ENCODE measurements around the gene EHD2. TPM values are rescaled to one million over a fixed set of nuclear protein-coding genes. Genes with fewer than 3 reads are reported as not detected.
"Not testable (repeated sequence)": the region's sequence is repeated elsewhere in the genome, so short reads cannot be mapped to it uniquely, and the experiment has no call there.

Gene EHD2
- total and polyA plus RNA-seq, 2 donors (not counting 1 experiment from before 2014, with no cell fraction given) = 97.0 to 192 TPM

DNA sequence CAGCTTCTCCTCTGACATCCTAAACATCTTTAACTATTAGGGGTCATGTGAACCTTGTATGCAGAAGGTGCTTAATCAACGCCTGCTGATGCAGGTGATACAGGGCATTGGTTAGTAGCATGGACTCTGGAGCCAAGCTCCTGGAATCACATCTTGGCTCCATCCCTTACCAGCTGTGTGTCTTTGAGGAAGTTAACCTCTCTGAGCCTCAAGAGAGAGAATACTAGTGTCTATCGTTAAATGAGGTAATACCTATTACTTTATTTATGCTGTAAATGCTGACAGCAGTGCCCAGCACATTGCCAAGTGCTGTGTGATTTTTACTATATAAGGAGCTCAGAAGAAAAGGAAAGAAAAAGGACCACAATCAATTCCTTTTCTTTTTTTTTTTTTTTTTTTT lies 54.1 kb downstream of the EHD2 start:
- Histone ChIP-seq H3K27me3 (ENCODE audit: control insufficient read depth, insufficient read depth, low read length) (no peaks in the 10 kb centered on the region), H3K36me3 (ENCODE audit: control insufficient read depth, insufficient read depth, low read length) (no peaks in the 10 kb centered on the region), H2AFZ (ENCODE audit: low read length) (no peak overlapping the region), H3K9me3 (ENCODE audit: control insufficient read depth, insufficient read depth, low read depth, low read length) (no peaks in the 10 kb centered on the region), H3K9ac (ENCODE audit: insufficient read depth, low read length) (no peak overlapping the region), H3K79me2 (ENCODE audit: control insufficient read depth, insufficient read depth, low read length) (no peaks in the 10 kb centered on the region), H3K4me1 (ENCODE audit: control insufficient read depth, extremely low read depth, insufficient read depth, low read length) (no peaks in the 10 kb centered on the region), H4K20me1 (ENCODE audit: control insufficient read depth, extremely low read depth, insufficient read depth, low read length) (no peaks in the 10 kb centered on the region), H3K27ac (ENCODE audit: insufficient read depth, low read length) (no peak overlapping the region), H3K4me2 (ENCODE audit: extremely low read depth, insufficient read depth, low read length) (no peak overlapping the region), H3K4me3 (replicated peaks in 1 of 4; ENCODE audit: control extremely low read depth in 1 of 4, insufficient read depth in 1 of 4, low read depth in 3 of 4, low read length in 4 of 4) (no peak overlapping the region)
- TF ChIP-seq, protein P1, sequence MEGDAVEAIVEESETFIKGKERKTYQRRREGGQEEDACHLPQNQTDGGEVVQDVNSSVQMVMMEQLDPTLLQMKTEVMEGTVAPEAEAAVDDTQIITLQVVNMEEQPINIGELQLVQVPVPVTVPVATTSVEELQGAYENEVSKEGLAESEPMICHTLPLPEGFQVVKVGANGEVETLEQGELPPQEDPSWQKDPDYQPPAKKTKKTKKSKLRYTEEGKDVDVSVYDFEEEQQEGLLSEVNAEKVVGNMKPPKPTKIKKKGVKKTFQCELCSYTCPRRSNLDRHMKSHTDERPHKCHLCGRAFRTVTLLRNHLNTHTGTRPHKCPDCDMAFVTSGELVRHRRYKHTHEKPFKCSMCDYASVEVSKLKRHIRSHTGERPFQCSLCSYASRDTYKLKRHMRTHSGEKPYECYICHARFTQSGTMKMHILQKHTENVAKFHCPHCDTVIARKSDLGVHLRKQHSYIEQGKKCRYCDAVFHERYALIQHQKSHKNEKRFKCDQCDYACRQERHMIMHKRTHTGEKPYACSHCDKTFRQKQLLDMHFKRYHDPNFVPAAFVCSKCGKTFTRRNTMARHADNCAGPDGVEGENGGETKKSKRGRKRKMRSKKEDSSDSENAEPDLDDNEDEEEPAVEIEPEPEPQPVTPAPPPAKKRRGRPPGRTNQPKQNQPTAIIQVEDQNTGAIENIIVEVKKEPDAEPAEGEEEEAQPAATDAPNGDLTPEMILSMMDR (conservative IDR thresholded peaks at IDR 0.05 in 1 of 2, IDR thresholded peaks at IDR 0.05 in 1 of 2; ENCODE audit: low read depth in 1 of 2, low read length in 2 of 2) = no peak
- no peak for TF ChIP-seq EZH2 (IDR thresholded peaks at IDR 0.05; ENCODE audit: low read length, missing control alignments)
- no peak for DNase-seq (ENCODE audit: low read depth in 2 of 2)

DNA sequence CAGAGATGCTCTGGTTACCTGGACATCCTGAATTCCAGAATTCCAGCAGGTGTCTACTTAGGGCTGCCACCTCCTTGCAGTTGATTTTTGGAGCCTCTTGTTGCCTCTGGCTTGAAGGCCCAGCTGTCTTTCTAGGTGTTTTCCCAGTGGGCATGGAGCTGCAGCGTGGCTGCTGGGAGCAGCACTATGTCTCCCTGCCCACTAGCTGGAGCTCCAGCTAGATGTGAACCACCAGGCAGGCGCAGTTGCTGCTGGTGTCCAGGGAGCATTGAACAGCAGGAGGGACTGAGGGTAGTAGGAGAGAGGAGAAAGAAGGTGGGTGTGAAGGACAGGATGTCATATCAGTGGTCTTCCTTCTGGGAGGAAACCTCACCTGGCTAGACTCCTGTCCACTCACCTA lies 55.4 kb downstream of the EHD2 start:
- H3K4me2 ChIP-seq (ENCODE audit: extremely low read depth, insufficient read depth, low read length) = no peak overlapping the region
- H3K79me2 ChIP-seq (ENCODE audit: control insufficient read depth, insufficient read depth, low read length) = no peaks in the 10 kb centered on the region
- no peaks in the 10 kb centered on the region for H3K36me3 ChIP-seq (ENCODE audit: control insufficient read depth, insufficient read depth, low read length)
- H3K9ac ChIP-seq (ENCODE audit: insufficient read depth, low read length) = no peak overlapping the region
- no peaks in the 10 kb centered on the region for H3K4me1 ChIP-seq (ENCODE audit: control insufficient read depth, extremely low read depth, insufficient read depth, low read length)
- H3K4me3 ChIP-seq (replicated peaks in 1 of 4; ENCODE audit: control extremely low read depth in 1 of 4, insufficient read depth in 1 of 4, low read depth in 3 of 4, low read length in 4 of 4) = no peak overlapping the region
- no peak overlapping the region for H3K27ac ChIP-seq (ENCODE audit: insufficient read depth, low read length)
- no peak overlapping the region for H2AFZ ChIP-seq (ENCODE audit: low read length)
- TF ChIP-seq, protein P1 (conservative IDR thresholded peaks at IDR 0.05 in 1 of 2, IDR thresholded peaks at IDR 0.05 in 1 of 2; ENCODE audit: low read depth in 1 of 2, low read length in 2 of 2) = no peak
- no peak for TF ChIP-seq EZH2 (IDR thresholded peaks at IDR 0.05; ENCODE audit: low read length, missing control alignments)
- H3K9me3 ChIP-seq (ENCODE audit: control insufficient read depth, insufficient read depth, low read depth, low read length) = no peaks in the 10 kb centered on the region
- no peak for DNase-seq (ENCODE audit: low read depth in 2 of 2)
- no peaks in the 10 kb centered on the region for H3K27me3 ChIP-seq (ENCODE audit: control insufficient read depth, insufficient read depth, low read length)
- no peaks in the 10 kb centered on the region for H4K20me1 ChIP-seq (ENCODE audit: control insufficient read depth, extremely low read depth, insufficient read depth, low read length)

DNA sequence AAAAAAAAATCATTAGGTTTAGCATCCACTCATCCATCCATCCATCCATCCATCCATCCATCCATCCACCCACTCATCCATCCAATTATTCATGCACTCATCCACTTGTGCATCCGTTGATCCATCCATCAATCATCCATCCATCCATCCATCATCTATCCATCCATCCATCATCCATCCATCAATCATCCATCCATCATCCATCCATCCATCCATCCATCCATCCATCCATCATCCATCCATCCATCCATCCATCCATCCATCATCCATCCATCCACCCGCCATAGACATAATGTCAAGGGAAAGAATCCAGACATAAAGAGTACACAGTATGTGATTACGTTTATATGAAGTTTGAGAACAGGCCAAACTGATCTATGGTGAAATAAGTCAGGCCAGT lies 56.3 kb downstream of the EHD2 start:
- TF ChIP-seq, protein P1 (conservative IDR thresholded peaks at IDR 0.05 in 1 of 2, IDR thresholded peaks at IDR 0.05 in 1 of 2; ENCODE audit: low read depth in 1 of 2, low read length in 2 of 2) = no peak
- TF ChIP-seq EZH2 (IDR thresholded peaks at IDR 0.05; ENCODE audit: low read length, missing control alignments) = no peak
- Histone ChIP-seq H3K4me3 (replicated peaks in 1 of 4; ENCODE audit: control extremely low read depth in 1 of 4, insufficient read depth in 1 of 4, low read depth in 3 of 4, low read length in 4 of 4) (no peak overlapping the region), H3K27me3 (ENCODE audit: control insufficient read depth, insufficient read depth, low read length) (no peaks in the 10 kb centered on the region), H3K79me2 (ENCODE audit: control insufficient read depth, insufficient read depth, low read length) (no peaks in the 10 kb centered on the region), H4K20me1 (ENCODE audit: control insufficient read depth, extremely low read depth, insufficient read depth, low read length) (no peaks in the 10 kb centered on the region), H2AFZ (ENCODE audit: low read length) (no peak overlapping the region), H3K4me2 (ENCODE audit: extremely low read depth, insufficient read depth, low read length) (no peak overlapping the region), H3K9me3 (ENCODE audit: control insufficient read depth, insufficient read depth, low read depth, low read length) (no peaks in the 10 kb centered on the region), H3K9ac (ENCODE audit: insufficient read depth, low read length) (no peak overlapping the region), H3K27ac (ENCODE audit: insufficient read depth, low read length) (no peak overlapping the region), H3K4me1 (ENCODE audit: control insufficient read depth, extremely low read depth, insufficient read depth, low read length) (no peaks in the 10 kb centered on the region), H3K36me3 (ENCODE audit: control insufficient read depth, insufficient read depth, low read length) (no peaks in the 10 kb centered on the region)
- DNase-seq (ENCODE audit: low read depth in 2 of 2) = no peak

DNA sequence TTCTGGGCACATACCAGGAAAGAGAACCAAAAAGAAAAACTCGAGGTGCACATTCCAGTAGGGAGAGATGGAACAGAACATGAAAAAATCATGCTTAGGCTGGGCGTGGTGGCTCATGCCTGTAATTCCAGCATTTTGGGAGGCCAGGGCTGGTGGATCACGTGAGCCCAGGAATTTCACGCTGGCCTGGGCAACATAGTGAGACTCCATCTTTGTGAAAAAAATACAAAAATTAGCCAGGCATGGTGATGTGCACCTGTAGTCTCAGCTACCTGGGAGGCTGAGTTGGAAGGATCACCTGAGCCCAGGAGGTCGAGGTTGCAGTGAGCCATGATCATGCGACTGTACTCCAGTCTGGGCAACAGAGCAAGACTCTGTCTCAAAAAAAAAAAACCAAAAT lies 58.1 kb downstream of the EHD2 start:
- not testable (repeated sequence) for H3K27me3 ChIP-seq (ENCODE audit: control insufficient read depth, insufficient read depth, low read length); H3K79me2 ChIP-seq (ENCODE audit: control insufficient read depth, insufficient read depth, low read length); H3K36me3 ChIP-seq (ENCODE audit: control insufficient read depth, insufficient read depth, low read length); H3K9me3 ChIP-seq (ENCODE audit: control insufficient read depth, insufficient read depth, low read depth, low read length); H3K4me2 ChIP-seq (ENCODE audit: extremely low read depth, insufficient read depth, low read length); DNase-seq (ENCODE audit: low read depth in 2 of 2); H4K20me1 ChIP-seq (ENCODE audit: control insufficient read depth, extremely low read depth, insufficient read depth, low read length); H3K4me3 ChIP-seq (replicated peaks in 1 of 4; ENCODE audit: control extremely low read depth in 1 of 4, insufficient read depth in 1 of 4, low read depth in 3 of 4, low read length in 4 of 4); H2AFZ ChIP-seq (ENCODE audit: low read length); H3K9ac ChIP-seq (ENCODE audit: insufficient read depth, low read length); H3K4me1 ChIP-seq (ENCODE audit: control insufficient read depth, extremely low read depth, insufficient read depth, low read length); H3K27ac ChIP-seq (ENCODE audit: insufficient read depth, low read length)
